Sigmoid colon (tissue), 7 donors: ENCODE results near the gene PLPP2. TPM values are rescaled to one million over a fixed set of nuclear protein-coding genes. Genes with fewer than 3 reads are reported as not detected.

Experiments used
- DNase-seq: peaks from one replicate; pipeline ENCODE4 v3.0.0-alpha.2; 2019
- H3K27ac ChIP-seq, 4 donors: fragments of 200-600 bp; sonication (generic); one replicate each; pipeline ENCODE4 v1.5.1; 2016 to 2019; ENCODE audit warnings: mild to moderate bottlenecking in 1 of 4
- H3K27me3 ChIP-seq, 3 donors: fragments of 200-600 bp; sonication (generic); one replicate each; pipeline ENCODE4 v1.5.1; 2019; ENCODE audit warnings: mild to moderate bottlenecking in 1 of 3
- H3K36me3 ChIP-seq, 4 donors: fragments of 200-600 bp; sonication (generic); one replicate each; pipeline ENCODE4 v1.5.1; 2016 to 2019
- H3K4me1 ChIP-seq, 4 donors: fragments of 200-600 bp; sonication (generic); one replicate each; pipeline ENCODE4 v1.5.1; 2017 to 2019
- H3K4me3 ChIP-seq, 4 donors: fragments of 200-600 bp; sonication (generic); one replicate each; pipeline ENCODE4 v1.5.1; 2017 to 2019; ENCODE audit warnings: mild to moderate bottlenecking in 2 of 4, moderate library complexity in 1 of 4
- H3K9me3 ChIP-seq, 4 donors: fragments of 200-600 bp in 3 of 4; sonication (generic) in 3 of 4; one replicate each; pipeline versions ENCODE4 v1.5.1 to v1.6.1; 2013 to 2019
- EP300 ChIP-seq, 4 donors: sonication (generic); formaldehyde crosslinking; IDR thresholded peaks; one replicate each; pipeline ENCODE4 v1.6.1; 2017; ENCODE audit warnings: antibody characterized with exemption in 4 of 4
- POLR2A ChIP-seq, 2 donors: fragments of 450-650 bp; IDR thresholded peaks; one replicate each; pipeline ENCODE4 v1.6.1; 2016; ENCODE audit warnings: antibody characterized with exemption in 2 of 2, mild to moderate bottlenecking in 2 of 2, moderate library complexity in 2 of 2
- POLR2AphosphoS5 ChIP-seq, 4 donors: sonication (generic); formaldehyde crosslinking; IDR thresholded peaks; one replicate each; pipeline ENCODE4 v1.6.1; 2017; ENCODE audit warnings: antibody characterized with exemption in 4 of 4
- WGBS, 2 donors: extraction: QIAGEN DNeasy Blood & Tissue Kit; methylation state at CpG; one replicate each; pipeline ENCODE4 v1.1.7; 2013; 5-methylcytosine and 5-hydroxymethylcytosine counted together
- intact Hi-C: fragments of 100-400 bp; cut with DNase I; formaldehyde crosslinking; loops from one replicate; pipeline ENCODE4 v1.15.1; 2023
- polyA plus RNA-seq, 3 donors: library from polyadenylated mRNA; stranded (reverse); fragments of 200-250 nt; gene quantifications; one replicate each; pipeline ENCODE4 v1.2.3, GENCODE V29; 2013
- total RNA-seq, 4 donors: library from RNA; depleted of rRNA; stranded (reverse); fragments of >200 nt; gene quantifications; one replicate each; pipeline ENCODE4 v1.1.0, GENCODE V29; 2016
- TF ChIP-seq, protein P1 (sequence below), 4 experiments: fragments of 450-650 bp in 3 of 4; fragments of 200-600 bp in 1 of 4; IDR thresholded peaks; one replicate each; pipeline ENCODE4 v1.5.1; 2016 to 2019; ENCODE audit warnings: antibody characterized with exemption in 4 of 4, mild to moderate bottlenecking in 3 of 4, moderate library complexity in 2 of 4
- donor health status: healthy with polysubstance abuse.
- donor health status: Bipolar disorder and iron deficiency.
- donor health status: healthy.

The PLPP2 gene
- total and polyA plus RNA-seq, 7 donors: 1.6 to 111 (median 3.6) TPM

GRCh38 chr19:287381-287871, 3.8 kb downstream of the PLPP2 start:
- H3K36me3 ChIP-seq: no peaks in the 10 kb centered on the region
- no peak overlapping the region for H3K27ac ChIP-seq
- intact Hi-C loops: no loop called here
- peaks cover 9 to 26% (median 25%) of the 10 kb centered on the region in 3 donors for H3K27me3 ChIP-seq
- no peak for TF ChIP-seq POLR2AphosphoS5 (IDR thresholded peaks at IDR 0.05)
- no peak for TF ChIP-seq EP300 (IDR thresholded peaks at IDR 0.05)
- no peak for TF ChIP-seq POLR2A (IDR thresholded peaks at IDR 0.05)
- TF ChIP-seq, protein P1, sequence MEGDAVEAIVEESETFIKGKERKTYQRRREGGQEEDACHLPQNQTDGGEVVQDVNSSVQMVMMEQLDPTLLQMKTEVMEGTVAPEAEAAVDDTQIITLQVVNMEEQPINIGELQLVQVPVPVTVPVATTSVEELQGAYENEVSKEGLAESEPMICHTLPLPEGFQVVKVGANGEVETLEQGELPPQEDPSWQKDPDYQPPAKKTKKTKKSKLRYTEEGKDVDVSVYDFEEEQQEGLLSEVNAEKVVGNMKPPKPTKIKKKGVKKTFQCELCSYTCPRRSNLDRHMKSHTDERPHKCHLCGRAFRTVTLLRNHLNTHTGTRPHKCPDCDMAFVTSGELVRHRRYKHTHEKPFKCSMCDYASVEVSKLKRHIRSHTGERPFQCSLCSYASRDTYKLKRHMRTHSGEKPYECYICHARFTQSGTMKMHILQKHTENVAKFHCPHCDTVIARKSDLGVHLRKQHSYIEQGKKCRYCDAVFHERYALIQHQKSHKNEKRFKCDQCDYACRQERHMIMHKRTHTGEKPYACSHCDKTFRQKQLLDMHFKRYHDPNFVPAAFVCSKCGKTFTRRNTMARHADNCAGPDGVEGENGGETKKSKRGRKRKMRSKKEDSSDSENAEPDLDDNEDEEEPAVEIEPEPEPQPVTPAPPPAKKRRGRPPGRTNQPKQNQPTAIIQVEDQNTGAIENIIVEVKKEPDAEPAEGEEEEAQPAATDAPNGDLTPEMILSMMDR (IDR thresholded peaks at IDR 0.05): no peak
- peaks cover 0 to 15% (median 14%) of the 10 kb centered on the region in 4 donors for H3K4me1 ChIP-seq
- H3K9me3 ChIP-seq: no peaks in the 10 kb centered on the region
- DNase-seq: no peak
- WGBS, 2 donors: 86 to 90% methylated on average over 19 of the region's 19 CpGs
- H3K4me3 ChIP-seq: no peak overlapping the region

- H3K27me3 ChIP-seq: peaks cover 0 to 29% (median 6%) of the 10 kb centered on the region in 3 donors
- no peak for DNase-seq
- H3K36me3 ChIP-seq: no peaks in the 10 kb centered on the region
- no peak overlapping the region for H3K4me3 ChIP-seq
- intact Hi-C loops: no loop called here
- H3K27ac ChIP-seq: no peak overlapping the region
- TF ChIP-seq POLR2AphosphoS5 (IDR thresholded peaks at IDR 0.05) (no peak), EP300 (IDR thresholded peaks at IDR 0.05) (no peak), POLR2A (IDR thresholded peaks at IDR 0.05) (no peak)
- TF ChIP-seq, protein P1 (IDR thresholded peaks at IDR 0.05): no peak
- WGBS, 2 donors: 86 to 94% methylated on average over 10 of the region's 10 CpGs
- no peaks in the 10 kb centered on the region for H3K9me3 ChIP-seq
- no peaks in the 10 kb centered on the region for H3K4me1 ChIP-seq
These were observed 7.8 kb downstream of the PLPP2 start for GRCh38 chr19:283395-283794.

- H3K36me3 ChIP-seq: no peaks in the 10 kb centered on the region
- DNase-seq: no peak
- TF ChIP-seq POLR2A (IDR thresholded peaks at IDR 0.05): no peak
- TF ChIP-seq, protein P1 (IDR thresholded peaks at IDR 0.05): no peak
- no peak for TF ChIP-seq EP300 (IDR thresholded peaks at IDR 0.05)
- no peak for TF ChIP-seq POLR2AphosphoS5 (IDR thresholded peaks at IDR 0.05)
These were observed 8.7 kb downstream of the PLPP2 start for GRCh38 chr19:282501-282900.

DNA sequence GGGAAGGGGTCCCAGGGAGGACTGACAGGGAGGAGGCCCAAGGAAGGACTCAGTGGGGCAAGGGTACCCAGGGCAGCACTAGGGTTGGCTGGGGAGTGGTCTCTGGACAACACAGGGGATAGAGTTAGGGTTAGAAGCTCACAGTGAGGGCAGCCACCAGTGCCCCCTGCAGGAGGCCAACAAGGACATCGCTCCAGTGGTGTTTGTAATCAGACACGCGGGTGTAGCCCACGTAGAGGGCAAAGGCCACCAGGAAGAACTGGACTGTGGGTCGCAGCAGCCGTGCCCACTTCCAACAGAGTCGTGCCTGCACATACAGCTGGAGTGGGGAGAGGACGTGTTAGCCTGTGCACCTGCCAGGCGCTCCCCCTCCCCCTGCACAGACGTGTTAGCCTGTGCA, 9.2 kb downstream of the PLPP2 start:
- intact Hi-C loops: no loop called here
- WGBS, 2 donors: 32 to 62% methylated on average over 10 of the region's 10 CpGs

More at GRCh38 chr19:282501-282900, 8.7 kb downstream of the PLPP2 start:
- Histone ChIP-seq H3K9me3 (no peaks in the 10 kb centered on the region), H3K4me3 (no peak overlapping the region), H3K4me1 (no peaks in the 10 kb centered on the region), H3K27ac (no peak overlapping the region), H3K27me3 (peaks cover 3 to 38% (median 13%) of the 10 kb centered on the region in 3 donors)
- WGBS, 2 donors: 62 to 76% methylated on average over 13 of the region's 13 CpGs
- intact Hi-C loops: no loop called here

More for the DNA sequence above, 9.2 kb downstream of the PLPP2 start:
- Histone ChIP-seq H3K9me3 (no peaks in the 10 kb centered on the region), H3K27me3 (peaks cover 4 to 43% (median 18%) of the 10 kb centered on the region in 3 donors), H3K4me3 (no peak overlapping the region), H3K27ac (no peak overlapping the region), H3K4me1 (no peaks in the 10 kb centered on the region), H3K36me3 (no peaks in the 10 kb centered on the region)
- TF ChIP-seq POLR2AphosphoS5 (IDR thresholded peaks at IDR 0.05) (no peak), EP300 (IDR thresholded peaks at IDR 0.05) (no peak), POLR2A (IDR thresholded peaks at IDR 0.05) (no peak)
- TF ChIP-seq, protein P1 (IDR thresholded peaks at IDR 0.05): no peak
- DNase-seq: no peak
